ENCODE results near the gene CPLX1.

DNA sequence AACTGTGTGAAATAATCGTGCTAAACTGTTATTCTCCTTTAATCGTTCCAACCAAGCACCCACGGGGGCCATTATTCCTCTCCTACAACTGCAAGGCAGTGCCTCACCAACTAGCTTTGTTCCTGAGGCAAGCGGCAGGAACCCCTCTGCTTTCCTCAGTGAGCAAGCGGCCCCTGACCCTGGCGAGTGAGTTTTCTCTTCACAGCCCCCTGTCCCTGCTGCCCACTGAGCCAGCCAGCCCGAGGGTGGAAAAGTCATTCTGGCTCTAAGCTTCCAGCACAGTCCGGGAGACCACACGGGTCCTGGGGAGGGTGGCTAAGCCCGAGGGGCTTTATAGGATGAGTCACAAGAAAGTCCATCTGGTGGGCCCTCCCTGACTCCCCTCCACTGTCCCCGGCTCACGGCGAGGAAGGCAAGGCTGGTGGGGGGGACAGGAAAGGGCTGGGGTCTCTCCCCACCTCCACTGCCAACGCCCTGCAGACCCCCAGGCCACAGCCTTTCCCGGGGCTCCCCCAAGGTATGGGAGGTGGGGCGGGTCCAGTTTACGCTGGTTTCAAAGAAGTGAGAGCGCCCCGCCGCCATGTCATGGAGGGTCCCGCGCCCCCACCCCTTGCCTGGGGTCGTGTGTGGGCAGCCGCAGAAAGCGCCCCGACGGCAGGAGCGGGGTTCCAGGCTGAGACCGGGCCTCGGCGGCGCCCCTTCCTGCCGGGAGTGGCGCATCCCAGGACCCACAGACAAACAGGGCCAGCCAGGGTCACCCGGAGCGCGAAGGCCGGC, 45.0 kb downstream of the CPLX1 start:
- TF ChIP-seq POLR2A (IDR thresholded peaks at IDR 0.05) (no peak), CTCF (IDR thresholded peaks at IDR 0.05) (no peak), EP300 (IDR thresholded peaks at IDR 0.05) (no peak)

Data from ovary (tissue), 3 donors.